Ectodermal cell (in vitro differentiated cells): Measurements from ENCODE around the gene CBX6.

ENCODE experiments used
- H3K27ac ChIP-seq: 2 replicates; pipeline ENCODE4 v1.7.0; 2013; ENCODE audit warnings: mild to moderate bottlenecking, low read depth, low read length; ENCODE audit not compliant: insufficient read depth, poor library complexity, severe bottlenecking
- H3K27me3 ChIP-seq: 2 replicates; pipeline ENCODE4 v1.7.0; 2013; ENCODE audit warnings: mild to moderate bottlenecking, low read length; ENCODE audit not compliant: insufficient read depth, control insufficient read depth, poor library complexity, severe bottlenecking
- H3K36me3 ChIP-seq: one replicate; pipeline ENCODE4 v1.7.0; 2013; ENCODE audit warnings: low read length; ENCODE audit not compliant: control insufficient read depth, insufficient read depth
- H3K4me1 ChIP-seq: one replicate; pipeline ENCODE4 v1.7.0; 2013; ENCODE audit warnings: low read length; ENCODE audit not compliant: control insufficient read depth, insufficient read depth
- H3K4me3 ChIP-seq: 2 replicates; pipeline ENCODE4 v1.7.0; 2013; ENCODE audit warnings: low read depth, low read length, control low read depth; ENCODE audit not compliant: insufficient read depth
- H3K9me3 ChIP-seq: 2 replicates; pipeline ENCODE4 v1.7.0; 2013; ENCODE audit warnings: mild to moderate bottlenecking, low read length, moderate library complexity; ENCODE audit not compliant: control insufficient read depth
- WGBS, 2 experiments: methylation state at CpG; one replicate each; pipeline ENCODE4 v1.1.7; 2013; ENCODE audit warnings: missing lambda C conversion rate in 2 of 2; 5-methylcytosine and 5-hydroxymethylcytosine counted together

The CBX6 gene

DNA sequence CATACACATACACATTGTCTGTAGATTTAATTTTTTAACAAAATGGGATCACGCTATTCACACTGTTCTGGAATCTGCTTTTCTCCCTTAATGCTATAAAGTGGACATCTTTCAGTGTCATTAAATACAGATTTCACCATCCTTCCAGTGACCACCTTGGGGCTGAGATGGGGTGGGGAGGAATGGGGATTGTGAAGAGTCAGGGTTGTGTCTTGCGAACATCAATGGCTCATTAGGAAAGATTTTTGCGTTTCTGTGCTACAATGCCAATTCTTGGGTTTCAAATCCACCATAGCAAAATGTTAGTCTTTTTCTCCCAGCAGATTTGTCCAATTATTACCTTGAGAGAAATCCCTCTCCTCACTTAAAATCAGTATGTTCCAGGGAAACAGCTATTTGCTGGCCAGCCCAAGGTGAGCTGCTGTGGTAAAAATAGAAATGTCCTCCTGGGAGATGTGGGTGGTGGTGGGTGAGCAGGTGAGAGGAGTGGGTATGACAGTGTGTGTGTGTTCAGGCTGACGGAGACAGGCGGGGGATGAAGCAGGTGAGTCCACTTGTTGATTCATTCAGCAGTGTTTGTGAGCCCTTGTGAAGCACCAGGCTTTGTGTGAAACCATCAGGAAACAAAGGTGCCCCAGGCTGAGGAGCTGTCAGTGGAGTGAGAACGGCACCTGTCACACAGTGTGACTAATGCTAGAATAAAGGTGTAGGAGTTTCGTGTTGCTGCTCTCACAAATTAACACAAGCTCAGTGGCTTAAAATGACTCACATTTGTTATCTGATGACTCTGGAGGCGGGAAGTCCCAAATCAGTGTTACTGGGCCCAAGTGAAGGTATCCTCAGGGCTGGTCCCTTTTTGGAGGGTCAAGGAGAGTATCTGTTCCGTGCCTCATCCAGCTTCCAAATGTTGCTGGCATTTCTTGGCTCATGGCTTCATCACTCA is 1.7 kb upstream of the CBX6 start:
- H3K27ac ChIP-seq, result no peak overlapping the region
- H3K36me3 ChIP-seq, result peaks cover 4% of the 10 kb centered on the region
- H3K4me3 ChIP-seq, result peak overlapping the region; percentile 83
- H3K9me3 ChIP-seq, result no peaks in the 10 kb centered on the region
- H3K27me3 ChIP-seq, result no peaks in the 10 kb centered on the region
- 79 to 83% methylated on average over 9 of the region's 9 CpGs for WGBS, 2 experiments
- peaks cover 10% of the 10 kb centered on the region for H3K4me1 ChIP-seq

- WGBS, 2 experiments, result 1% methylated on average over 37 of the region's 37 CpGs
- H3K27ac ChIP-seq, result peak overlapping the region; percentile 84
- H3K4me3 ChIP-seq, result peak overlapping the region; percentile 83
- no peaks in the 10 kb centered on the region for H3K27me3 ChIP-seq
- peaks cover 10% of the 10 kb centered on the region for H3K4me1 ChIP-seq
- H3K36me3 ChIP-seq, result peaks cover 4% of the 10 kb centered on the region
- no peaks in the 10 kb centered on the region for H3K9me3 ChIP-seq
Observed at GRCh38 chr22:38872831-38873248, 824 bp upstream of the CBX6 start.

DNA sequence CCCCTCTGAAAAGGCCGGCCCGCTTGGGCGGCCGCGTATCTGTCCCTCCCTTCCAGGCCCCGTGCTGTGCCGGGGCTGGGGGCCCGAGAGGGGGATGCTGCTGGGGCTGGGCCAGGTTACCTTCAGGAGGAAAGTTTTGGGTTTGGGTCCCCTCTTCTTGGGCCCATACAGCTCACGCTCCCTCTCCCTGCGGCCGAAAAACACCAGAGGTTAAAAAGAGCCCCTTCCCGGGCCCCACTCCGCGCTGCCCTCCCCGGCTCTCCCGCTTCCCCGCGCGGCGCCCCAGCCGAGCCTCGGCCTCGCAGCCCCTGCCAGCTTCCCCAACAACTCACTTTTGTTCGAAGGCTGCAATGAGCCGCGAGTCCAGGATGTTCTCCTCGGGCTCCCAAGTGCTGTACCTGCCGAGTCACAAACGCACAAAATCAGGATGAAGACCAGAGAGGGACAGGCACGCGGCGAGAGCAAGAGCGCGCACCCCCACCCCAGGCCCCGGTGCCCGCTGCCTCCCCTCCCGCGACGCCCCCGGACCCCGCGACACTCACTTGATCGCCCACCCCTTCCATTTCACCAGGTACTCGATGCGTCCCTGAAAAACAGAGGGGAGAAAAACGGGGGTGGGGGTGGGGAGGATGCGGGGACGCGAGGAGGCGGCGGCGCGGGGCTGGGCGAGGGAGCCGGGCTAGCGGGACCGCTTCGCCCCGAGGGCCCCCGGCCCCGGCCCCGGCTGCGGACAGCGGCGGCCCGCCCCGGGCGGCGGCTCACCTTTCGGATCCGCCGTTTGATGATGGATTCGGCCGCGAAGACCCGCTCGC is 450 bp downstream of the CBX6 start:
- Histone ChIP-seq H3K4me3 (peak overlapping the region; percentile 83), H3K27me3 (no peaks in the 10 kb centered on the region), H3K27ac (peak overlapping the region; percentile 29), H3K4me1 (peaks cover 13% of the 10 kb centered on the region), H3K36me3 (peaks cover 4% of the 10 kb centered on the region), H3K9me3 (no peaks in the 10 kb centered on the region)
- WGBS, 2 experiments, result 0% methylated on average over 71 to 75 of the region's 77 CpGs

- Histone ChIP-seq H3K27me3 (no peaks in the 10 kb centered on the region), H3K4me3 (peak overlapping the region; percentile 83), H3K9me3 (no peaks in the 10 kb centered on the region), H3K27ac (no peak overlapping the region), H3K36me3 (peaks cover 10% of the 10 kb centered on the region), H3K4me1 (peaks cover 13% of the 10 kb centered on the region)
- WGBS, 2 experiments, result 58 to 60% methylated on average over 2 of the region's 2 CpGs
Observed at GRCh38 chr22:38870791-38871359, 1.1 kb downstream of the CBX6 start.

DNA sequence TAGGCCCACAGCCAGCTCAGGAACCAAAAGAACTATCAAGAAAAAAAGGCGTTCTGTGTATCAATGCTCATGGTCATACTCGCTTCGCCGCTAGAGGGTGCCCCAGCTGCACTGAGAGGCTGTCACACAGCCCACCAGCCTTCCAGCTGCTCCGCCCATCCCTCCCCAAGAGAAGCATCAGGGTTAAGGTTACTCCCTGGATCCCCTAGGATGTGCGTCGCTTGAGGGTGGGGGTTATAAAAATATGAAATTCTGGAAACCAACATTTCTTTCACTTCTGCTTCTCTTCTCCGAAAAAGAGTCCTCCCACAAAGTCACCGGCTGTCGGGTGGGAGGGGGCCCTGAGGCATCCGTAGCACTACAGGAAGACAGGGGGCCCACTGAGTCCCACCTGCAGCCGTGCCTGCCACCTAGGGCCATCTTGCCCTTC is 1.7 kb downstream of the CBX6 start:
- H3K9me3 ChIP-seq, result no peaks in the 10 kb centered on the region
- H3K36me3 ChIP-seq, result peaks cover 15% of the 10 kb centered on the region
- 31 to 32% methylated on average over 10 of the region's 12 CpGs for WGBS, 2 experiments
- H3K4me1 ChIP-seq, result peaks cover 14% of the 10 kb centered on the region
- H3K27ac ChIP-seq, result no peak overlapping the region
- H3K4me3 ChIP-seq, result no peak overlapping the region
- no peaks in the 10 kb centered on the region for H3K27me3 ChIP-seq

DNA sequence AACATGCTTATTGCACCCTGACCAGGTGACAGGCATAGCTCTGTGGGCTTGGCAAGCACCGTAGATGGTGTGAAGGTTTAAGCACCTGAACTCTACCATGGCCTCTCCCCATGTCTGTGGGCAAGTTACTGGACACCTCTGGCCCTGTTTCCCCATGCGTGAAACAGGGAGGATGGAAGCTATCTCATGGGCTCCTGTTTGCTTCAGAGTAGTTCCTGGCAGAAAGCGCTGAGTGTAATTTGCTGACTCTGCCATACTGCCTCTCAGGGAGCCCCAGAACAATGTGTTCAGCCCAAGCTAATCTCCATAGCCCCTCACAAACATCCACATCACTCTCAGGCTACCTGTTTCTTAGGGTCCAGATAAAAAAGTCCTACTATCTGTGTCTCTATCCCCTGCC is 2.4 kb downstream of the CBX6 start:
- Histone ChIP-seq H3K36me3 (peaks cover 15% of the 10 kb centered on the region), H3K9me3 (no peaks in the 10 kb centered on the region), H3K4me1 (peaks cover 20% of the 10 kb centered on the region), H3K4me3 (no peak overlapping the region), H3K27ac (no peak overlapping the region), H3K27me3 (no peaks in the 10 kb centered on the region)
- 93 to 95% methylated on average over 3 of the region's 3 CpGs for WGBS, 2 experiments

DNA sequence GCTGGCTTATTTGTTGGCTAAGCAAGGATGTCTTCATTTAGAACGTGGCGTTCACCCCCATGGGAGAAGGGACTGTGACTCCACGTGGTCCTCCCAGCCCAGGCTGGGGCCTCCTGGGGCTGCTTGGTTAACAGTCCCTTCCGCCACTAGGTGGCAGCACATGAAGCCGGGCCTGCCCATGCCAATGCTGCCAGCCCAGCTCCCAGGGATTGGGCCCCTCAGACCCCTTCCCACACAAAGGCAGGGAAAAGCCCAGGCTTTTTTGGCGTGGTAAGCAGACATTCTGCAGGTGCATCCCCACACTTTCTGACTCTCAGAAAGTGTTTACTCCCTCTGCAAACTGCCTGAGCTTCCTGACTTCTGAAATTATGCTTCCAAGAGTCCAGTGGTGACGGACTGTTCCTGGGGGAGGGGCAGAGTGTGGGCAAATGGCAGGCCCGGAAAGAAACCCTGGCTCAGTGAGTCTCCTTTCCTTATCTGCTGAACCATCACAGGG is 3.1 kb downstream of the CBX6 start:
- H3K9me3 ChIP-seq, result no peaks in the 10 kb centered on the region
- H3K4me3 ChIP-seq, result no peak overlapping the region
- peaks cover 15% of the 10 kb centered on the region for H3K36me3 ChIP-seq
- H3K27ac ChIP-seq, result no peak overlapping the region
- H3K4me1 ChIP-seq, result peaks cover 24% of the 10 kb centered on the region
- 32 to 34% methylated on average over 8 of the region's 8 CpGs for WGBS, 2 experiments
- no peaks in the 10 kb centered on the region for H3K27me3 ChIP-seq

- Histone ChIP-seq H3K4me3 (no peak overlapping the region), H3K27ac (no peak overlapping the region), H3K27me3 (no peaks in the 10 kb centered on the region), H3K36me3 (peaks cover 15% of the 10 kb centered on the region), H3K4me1 (peaks cover 24% of the 10 kb centered on the region), H3K9me3 (no peaks in the 10 kb centered on the region)
- WGBS, 2 experiments, result 93 to 96% methylated on average over 8 of the region's 8 CpGs
Observed at GRCh38 chr22:38868286-38868721, 3.7 kb downstream of the CBX6 start.

DNA sequence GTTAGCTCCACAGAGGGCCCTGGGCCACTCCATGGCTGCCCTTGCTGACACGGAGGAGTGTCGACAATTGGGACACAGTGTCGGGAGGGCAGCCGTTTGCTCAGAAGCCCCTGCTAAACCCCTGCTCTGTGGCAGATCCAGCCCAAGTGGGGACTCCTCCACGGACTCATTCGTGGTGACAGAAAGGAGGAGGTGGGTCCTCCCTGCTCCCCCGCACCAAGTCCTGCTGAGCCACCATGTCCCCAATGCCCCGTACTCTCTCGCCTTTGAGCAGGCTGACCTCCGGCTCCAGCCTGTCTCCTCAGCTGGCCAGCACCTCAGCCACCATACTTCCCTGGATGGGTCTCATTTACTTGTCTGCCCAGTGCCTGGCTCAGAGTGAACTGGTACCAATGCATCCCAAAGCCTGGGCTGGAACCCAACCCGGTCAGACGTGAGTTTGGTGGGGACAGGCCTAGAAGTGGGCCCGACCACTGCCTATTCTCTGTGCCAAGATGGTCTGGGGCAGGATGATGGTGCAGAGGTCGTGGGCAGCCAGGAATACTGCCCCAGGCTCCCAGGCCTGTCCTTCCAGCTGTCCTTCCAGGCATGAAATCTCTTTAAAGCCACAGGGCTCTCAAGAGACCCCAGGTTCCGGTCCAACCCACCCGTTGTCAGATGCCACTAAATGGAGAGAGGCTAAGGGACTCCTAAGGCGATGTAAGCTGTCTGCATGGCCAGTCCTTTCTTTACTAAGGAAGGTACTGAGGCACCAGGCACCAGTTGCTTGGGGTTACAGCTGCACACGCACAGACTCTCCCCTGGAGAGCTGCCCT is 4.3 kb downstream of the CBX6 start:
- Histone ChIP-seq H3K27ac (no peak overlapping the region), H3K4me1 (peaks cover 24% of the 10 kb centered on the region), H3K27me3 (no peaks in the 10 kb centered on the region), H3K9me3 (no peaks in the 10 kb centered on the region), H3K4me3 (no peak overlapping the region), H3K36me3 (peaks cover 15% of the 10 kb centered on the region)
- WGBS, 2 experiments, result 94 to 96% methylated on average over 18 of the region's 18 CpGs
